Glutamatergic neuron (in vitro differentiated cells): ENCODE data around the gene SOX18. TPM values are rescaled to one million over a fixed set of nuclear protein-coding genes. Genes with fewer than 3 reads are reported as not detected.

Experiments
- DNase-seq: peaks from one replicate; pipeline ENCODE4 v3.0.0; 2022
- H3K27ac Mint-ChIP-seq: one replicate; pipeline ENCODE4 v1.8.0; 2020; ENCODE audit warnings: mild to moderate bottlenecking, mixed read lengths, inconsistent platforms; ENCODE audit not compliant: unreplicated experiment
- H3K27me3 Mint-ChIP-seq: one replicate; pipeline ENCODE4 v1.8.0; 2020; ENCODE audit warnings: mild to moderate bottlenecking, moderate library complexity, mixed read lengths, inconsistent platforms; ENCODE audit not compliant: unreplicated experiment
- H3K36me3 Mint-ChIP-seq: one replicate; pipeline ENCODE4 v1.8.0; 2020; ENCODE audit warnings: mild to moderate bottlenecking, mixed read lengths, inconsistent platforms; ENCODE audit not compliant: unreplicated experiment
- H3K4me1 Mint-ChIP-seq: one replicate; pipeline ENCODE4 v1.8.0; 2020; ENCODE audit warnings: mild to moderate bottlenecking, low read depth, mixed read lengths, inconsistent platforms; ENCODE audit not compliant: unreplicated experiment
- H3K4me3 Mint-ChIP-seq: one replicate; pipeline ENCODE4 v1.8.0; 2020; ENCODE audit warnings: mild to moderate bottlenecking, mixed read lengths, inconsistent platforms; ENCODE audit not compliant: unreplicated experiment
- H3K9me3 Mint-ChIP-seq: one replicate; pipeline ENCODE4 v1.8.0; 2020; ENCODE audit warnings: mild to moderate bottlenecking, moderate library complexity, mixed read lengths, inconsistent platforms; ENCODE audit not compliant: unreplicated experiment
- total RNA-seq: library from RNA; stranded (reverse); fragmentation: NEBNext Ultra II Directional; extraction: Animal tissue kit (Norgen Biotek cat#: 25700); gene quantifications from one replicate; pipeline ENCODE4 v1.2.1, GENCODE V29; 2021; ENCODE audit not compliant: unreplicated experiment
- TF ChIP-seq, protein P1 (sequence below): fragments of 200-600 bp; sonication (generic); IDR thresholded peaks from one replicate; pipeline ENCODE4 v1.5.0; 2021; ENCODE audit not compliant: partially characterized antibody, unreplicated experiment

Gene SOX18
- total RNA-seq, 1 donor from 2014 or later, result 0.66 TPM

DNA sequence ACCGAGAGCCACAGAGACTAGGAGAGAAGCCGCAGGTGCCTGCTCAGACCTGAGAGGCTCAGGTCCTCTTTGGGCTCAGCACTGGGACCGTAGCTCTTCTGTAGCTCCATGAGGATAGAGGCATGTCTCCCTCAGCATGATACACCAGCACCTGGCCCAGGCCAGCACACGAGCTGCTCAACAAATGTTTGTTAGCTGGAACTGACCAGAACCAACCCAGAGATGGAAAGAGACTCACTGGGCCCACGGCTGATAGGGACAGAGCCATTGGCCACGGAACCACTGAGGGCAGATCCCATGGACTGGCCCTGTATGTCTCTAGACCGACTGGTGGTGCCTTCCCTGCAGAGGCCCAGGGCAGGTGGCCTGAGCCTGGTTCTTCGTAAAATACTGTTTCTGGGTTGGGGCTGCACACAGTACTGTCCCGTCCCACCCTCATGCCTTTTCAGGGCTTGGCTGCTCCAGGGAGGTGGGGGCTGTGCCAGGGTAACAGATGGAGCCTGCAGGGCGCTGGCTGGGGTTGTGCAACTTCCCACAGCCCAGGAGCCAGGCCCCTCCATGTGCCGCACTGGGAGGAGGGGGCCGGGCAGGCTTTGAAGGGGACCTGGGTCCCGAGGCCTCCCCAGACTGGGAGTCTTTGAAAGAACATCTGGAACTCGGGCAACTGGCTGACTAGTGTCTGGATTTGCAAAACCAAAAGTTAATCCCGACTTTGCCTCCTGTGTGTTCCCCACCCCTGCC lies 8.2 kb downstream of the SOX18 start:
- Mint-ChIP-seq H3K4me3 (no peak overlapping the region), H3K36me3 (no peaks in the 10 kb centered on the region), H3K27ac (no peak overlapping the region), H3K27me3 (peaks cover 20% of the 10 kb centered on the region), H3K4me1 (peaks cover 23% of the 10 kb centered on the region), H3K9me3 (peaks cover 9% of the 10 kb centered on the region)
- TF ChIP-seq, protein P1, sequence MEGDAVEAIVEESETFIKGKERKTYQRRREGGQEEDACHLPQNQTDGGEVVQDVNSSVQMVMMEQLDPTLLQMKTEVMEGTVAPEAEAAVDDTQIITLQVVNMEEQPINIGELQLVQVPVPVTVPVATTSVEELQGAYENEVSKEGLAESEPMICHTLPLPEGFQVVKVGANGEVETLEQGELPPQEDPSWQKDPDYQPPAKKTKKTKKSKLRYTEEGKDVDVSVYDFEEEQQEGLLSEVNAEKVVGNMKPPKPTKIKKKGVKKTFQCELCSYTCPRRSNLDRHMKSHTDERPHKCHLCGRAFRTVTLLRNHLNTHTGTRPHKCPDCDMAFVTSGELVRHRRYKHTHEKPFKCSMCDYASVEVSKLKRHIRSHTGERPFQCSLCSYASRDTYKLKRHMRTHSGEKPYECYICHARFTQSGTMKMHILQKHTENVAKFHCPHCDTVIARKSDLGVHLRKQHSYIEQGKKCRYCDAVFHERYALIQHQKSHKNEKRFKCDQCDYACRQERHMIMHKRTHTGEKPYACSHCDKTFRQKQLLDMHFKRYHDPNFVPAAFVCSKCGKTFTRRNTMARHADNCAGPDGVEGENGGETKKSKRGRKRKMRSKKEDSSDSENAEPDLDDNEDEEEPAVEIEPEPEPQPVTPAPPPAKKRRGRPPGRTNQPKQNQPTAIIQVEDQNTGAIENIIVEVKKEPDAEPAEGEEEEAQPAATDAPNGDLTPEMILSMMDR, result no peak
- no peak for DNase-seq

GRCh38 chr20:64040231-64041039 lies 9.0 kb downstream of the SOX18 start:
- Mint-ChIP-seq H3K4me3 (peak overlapping the region; percentile 5), H3K9me3 (peaks cover 9% of the 10 kb centered on the region), H3K27ac (no peak overlapping the region), H3K36me3 (no peaks in the 10 kb centered on the region), H3K27me3 (peaks cover 16% of the 10 kb centered on the region), H3K4me1 (peaks cover 20% of the 10 kb centered on the region)
- TF ChIP-seq, protein P1, result no peak
- DNase-seq, result no peak

DNA sequence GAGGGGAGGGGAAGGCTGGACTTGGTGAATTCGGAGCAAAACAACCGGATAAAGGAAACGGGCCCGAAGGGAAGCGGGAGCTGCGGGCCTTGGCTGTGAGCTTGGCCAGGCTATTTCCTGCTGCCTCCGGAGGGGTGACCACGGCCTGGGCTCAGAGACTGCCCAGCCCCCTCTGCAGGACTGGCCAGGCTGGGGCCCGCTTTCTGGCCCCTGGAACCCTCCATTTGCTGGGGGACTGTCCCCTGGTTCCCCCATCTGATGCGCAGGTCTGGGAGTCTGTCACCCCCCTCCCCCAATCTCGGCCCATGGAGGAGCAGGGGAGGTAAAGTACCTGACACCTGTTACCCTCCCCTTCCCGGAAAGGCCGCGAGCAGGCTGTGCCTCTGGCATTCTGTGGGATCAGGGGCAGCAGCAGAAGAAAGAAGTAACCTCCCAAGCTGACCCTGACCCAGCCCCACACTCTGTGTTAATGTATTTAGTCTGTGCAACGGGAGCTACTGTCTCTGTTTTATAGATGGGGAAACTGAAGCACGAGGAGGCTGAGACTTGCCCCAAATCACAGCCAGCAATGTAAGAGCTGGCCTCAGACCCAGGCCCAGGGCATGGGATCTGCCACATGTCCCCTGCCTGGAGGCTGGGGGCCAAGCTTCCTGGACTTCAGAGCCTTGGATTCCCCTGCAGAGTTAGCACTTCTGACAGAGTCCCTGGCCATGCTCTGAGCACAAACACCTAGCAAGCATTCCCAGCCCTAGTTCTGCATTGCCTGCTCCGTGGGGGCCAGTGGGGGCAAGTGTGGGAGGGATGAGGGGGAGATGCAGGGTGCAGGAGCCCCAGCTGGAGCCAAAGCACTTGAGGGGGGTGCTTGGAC lies 9.9 kb downstream of the SOX18 start:
- Mint-ChIP-seq H3K4me3 (no peak overlapping the region), H3K27me3 (peaks cover 17% of the 10 kb centered on the region), H3K4me1 (peaks cover 24% of the 10 kb centered on the region), H3K27ac (peak overlapping the region; percentile 28), H3K36me3 (no peaks in the 10 kb centered on the region), H3K9me3 (peaks cover 11% of the 10 kb centered on the region)
- DNase-seq, result no peak
- TF ChIP-seq, protein P1, result no peak

DNA sequence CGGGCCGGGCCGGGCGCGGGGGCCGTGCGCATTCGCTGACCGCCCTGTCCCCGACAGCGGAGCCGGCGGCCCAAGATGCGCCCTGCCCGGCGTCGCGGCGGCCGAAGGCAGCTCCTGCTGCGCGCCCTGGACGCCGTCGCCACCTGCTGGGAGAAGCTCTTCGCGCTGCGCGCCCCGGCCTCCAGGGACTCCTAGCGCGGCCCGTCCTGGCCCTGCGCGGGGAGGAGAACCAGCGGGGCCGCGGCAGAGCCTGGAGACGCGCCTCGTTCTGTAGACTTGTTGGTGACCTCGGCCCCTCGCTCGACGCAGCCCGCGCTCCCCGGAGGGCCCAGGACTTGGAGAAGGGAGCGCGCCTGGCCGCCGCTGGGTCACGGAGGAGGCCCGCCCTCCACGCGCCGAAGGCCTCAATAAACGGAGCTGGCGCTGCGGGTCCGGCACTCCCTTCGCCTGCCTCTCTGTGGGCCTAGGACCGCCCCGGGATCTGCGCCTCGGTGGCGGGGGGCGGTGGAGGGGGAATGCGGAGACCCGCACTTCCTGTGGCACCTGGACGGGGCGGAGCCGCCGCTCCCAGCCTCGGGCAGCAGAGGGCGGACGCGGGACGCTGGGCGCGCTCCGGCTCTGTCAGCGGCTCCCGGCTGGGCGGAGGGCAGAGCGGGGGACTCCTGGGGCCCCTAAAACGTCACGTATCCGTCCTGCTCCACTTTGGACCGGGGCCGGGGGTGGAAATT lies 10.7 kb downstream of the SOX18 start:
- TF ChIP-seq, protein P1, result peak; percentile 72
- H3K27me3 Mint-ChIP-seq, result peaks cover 13% of the 10 kb centered on the region
- H3K27ac Mint-ChIP-seq, result no peak overlapping the region
- peaks cover 25% of the 10 kb centered on the region for H3K4me1 Mint-ChIP-seq
- no peaks in the 10 kb centered on the region for H3K36me3 Mint-ChIP-seq
- peaks cover 14% of the 10 kb centered on the region for H3K9me3 Mint-ChIP-seq
- H3K4me3 Mint-ChIP-seq, result no peak overlapping the region
- DNase-seq, result peak; percentile 89
